GM20000 (cell line): ENCODE data around the gene CALN1.

Experiments used
- DNase-seq: peaks from one replicate; pipeline ENCODE4 v3.0.0; 2012; ENCODE audit warnings: low spot score
- CTCF ChIP-seq: IDR thresholded peaks from 2 replicates; pipeline ENCODE4 v1.5.1; 2012; ENCODE audit warnings: mild to moderate bottlenecking, control low read depth; ENCODE audit errors: extremely low read depth, missing control alignments

The CALN1 gene

GRCh38 chr7:71912476-71912875, 499.7 kb downstream of the CALN1 start:
- no peak for DNase-seq
- no peak for TF ChIP-seq CTCF

DNA sequence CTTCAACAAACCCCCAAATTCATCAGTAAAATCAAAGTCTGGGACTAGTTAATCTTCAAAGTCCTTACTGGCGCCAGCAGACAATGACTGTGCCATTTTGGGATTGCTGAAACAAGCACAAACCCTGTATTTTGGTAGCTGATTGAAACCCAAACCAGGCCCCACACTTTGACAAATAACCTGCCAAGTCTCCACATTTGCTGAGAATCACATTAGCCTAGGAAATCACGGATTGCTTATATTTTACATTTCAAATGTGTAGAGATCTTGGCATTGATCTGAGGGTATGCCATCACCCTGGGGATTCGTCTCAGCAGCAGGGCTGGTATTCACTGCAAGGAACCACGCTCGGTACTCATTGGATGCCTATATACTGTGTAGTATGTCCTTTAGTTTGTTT, 501.1 kb downstream of the CALN1 start:
- TF ChIP-seq CTCF: no peak
- no peak for DNase-seq

- DNase-seq: no peak
- no peak for TF ChIP-seq CTCF
Observed at GRCh38 chr7:71905821-71906220, 506.3 kb downstream of the CALN1 start.

DNA sequence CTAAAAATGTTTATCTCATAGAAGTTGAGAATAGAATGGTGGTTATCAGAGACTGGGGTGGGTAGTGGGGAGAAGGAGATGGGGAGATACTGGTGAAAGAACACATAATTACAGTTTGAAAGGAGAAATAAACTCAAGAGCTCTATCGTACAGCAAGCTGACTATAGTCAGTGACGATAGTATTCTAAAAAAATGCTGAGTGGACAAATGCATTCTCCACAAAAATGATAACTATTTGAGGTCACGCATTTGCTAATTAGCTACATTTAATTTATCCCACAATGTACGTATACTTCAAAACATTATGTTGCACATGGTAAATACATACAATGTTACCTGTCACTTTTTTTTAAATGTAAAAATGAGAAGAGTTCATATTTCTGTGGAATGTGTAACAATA, 507.7 kb downstream of the CALN1 start:
- DNase-seq: no peak
- TF ChIP-seq CTCF: no peak

DNA sequence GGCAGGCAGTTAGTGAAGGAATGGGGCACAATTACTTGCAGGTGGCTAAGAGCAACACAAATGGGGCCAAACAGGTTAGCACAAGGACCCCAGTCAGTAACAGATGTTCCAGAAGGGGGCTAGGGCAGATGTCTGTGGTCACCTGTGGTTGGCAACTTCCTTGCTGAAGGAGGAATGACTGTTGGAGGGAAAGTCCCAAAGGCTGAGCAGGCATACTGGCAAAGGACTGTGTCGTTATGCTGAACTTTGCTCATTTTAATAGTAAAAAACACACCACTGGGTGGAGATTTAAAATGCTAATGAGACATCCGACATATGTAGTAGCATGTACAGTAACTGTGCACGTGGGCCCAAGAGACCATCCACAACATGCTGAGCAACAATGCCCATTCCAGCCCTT, 511.6 kb downstream of the CALN1 start:
- DNase-seq: no peak
- no peak for TF ChIP-seq CTCF

GRCh38 chr7:71896535-71896934, 515.6 kb downstream of the CALN1 start:
- no peak for TF ChIP-seq CTCF
- DNase-seq: no peak

DNA sequence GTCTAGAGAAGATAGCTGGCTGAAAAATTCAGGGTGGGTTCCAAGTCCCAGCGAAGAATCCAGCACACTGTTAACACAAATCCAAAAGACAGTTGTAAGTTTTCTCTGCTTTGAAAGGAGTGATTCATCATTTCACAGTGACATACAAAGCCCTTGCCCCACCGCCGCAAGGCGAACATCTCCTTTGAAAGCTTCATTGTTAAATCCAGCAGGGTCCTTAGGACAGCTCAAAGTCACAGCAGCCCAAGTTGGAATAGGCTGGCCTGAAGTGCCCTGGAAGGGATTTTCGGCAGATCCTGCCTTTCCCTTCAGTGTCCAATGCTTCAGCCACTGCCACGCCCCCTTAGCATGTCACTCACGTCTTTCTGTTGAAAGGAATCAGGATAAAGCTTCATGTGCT, 526.1 kb downstream of the CALN1 start:
- no peak for TF ChIP-seq CTCF
- no peak for DNase-seq

GRCh38 chr7:71885487-71885886, 526.7 kb downstream of the CALN1 start:
- DNase-seq: no peak
- no peak for TF ChIP-seq CTCF
